B cell (primary cell): ENCODE results near the gene RGSL1. TPM values are rescaled to one million over a fixed set of nuclear protein-coding genes. Genes with fewer than 3 reads are reported as not detected.

Experiments used
- ATAC-seq: fragments of 200-7000 bp; cut with Tn5 transposase; one replicate; pipeline ENCODE4 v1.10.0; 2021; ENCODE audit warnings: low read depth, mild to moderate bottlenecking, moderate number of reproducible peaks, moderate library complexity
- CTCF ChIA-PET: fragments of 350-600 bp; sonication (Branson Sonifier 250); formaldehyde crosslinking; loops from one replicate; lab custom pipeline; 2021; ENCODE audit warnings: antibody characterized with exemption, inconsistent platforms; lab: Charles Lee
- POLR2A ChIA-PET: fragments of 350-600 bp; sonication (Branson Sonifier 250); formaldehyde crosslinking; loops from one replicate; lab custom pipeline; 2021; ENCODE audit warnings: antibody characterized with exemption; lab: Charles Lee
- DNase-seq: peaks from one replicate; pipeline ENCODE4 v3.0.0; 2013
- H2AFZ ChIP-seq: 2 replicates; pipeline ENCODE4 v1.6.1; 2012; ENCODE audit warnings: mild to moderate bottlenecking, low read depth, low read length; ENCODE audit not compliant: insufficient read depth, poor library complexity, severe bottlenecking
- H3K27ac ChIP-seq, 2 donors: 1 replicate in 1 of 2; 2 replicates in 1 of 2; pipeline ENCODE4 v1.5.1; 2012 to 2013; ENCODE audit warnings: low read length in 2 of 2, mild to moderate bottlenecking in 2 of 2, moderate library complexity in 1 of 2
- H3K27me3 ChIP-seq, 4 experiments: fragments of 200-600 bp in 1 of 4; sonication (generic) in 1 of 4; replicated peaks in 1 of 4; 1 replicate in 2 of 4; 2 replicates in 2 of 4; pipeline versions ENCODE4 v1.6.1 to v1.7.0; 2013 to 2016; ENCODE audit warnings: low read length in 3 of 4, mild to moderate bottlenecking in 2 of 4, mixed read lengths in 1 of 4, moderate library complexity in 1 of 4; ENCODE audit not compliant: insufficient read depth in 4 of 4, control insufficient read depth in 3 of 4; ENCODE audit errors: control extremely low read depth in 1 of 4
- H3K36me3 ChIP-seq, 2 experiments: replicated peaks in 1 of 2; 1 replicate in 1 of 2; 2 replicates in 1 of 2; pipeline versions ENCODE4 v1.6.1 to v1.7.1; 2013; ENCODE audit warnings: low read length in 1 of 2; ENCODE audit not compliant: insufficient read depth in 2 of 2, control insufficient read depth in 1 of 2; ENCODE audit errors: control extremely low read depth in 1 of 2, extremely low read depth in 1 of 2
- H3K4me1 ChIP-seq, 2 donors: fragments of 200-600 bp in 1 of 2; sonication (generic) in 1 of 2; 1 replicate in 1 of 2; 2 replicates in 1 of 2; pipeline versions ENCODE4 v1.5.1 to v1.6.1; 2013 to 2017; ENCODE audit warnings: low read length in 2 of 2; ENCODE audit not compliant: control insufficient read depth in 2 of 2, insufficient read depth in 2 of 2
- H3K4me2 ChIP-seq: replicated peaks from 2 replicates; pipeline ENCODE3; 2012; ENCODE audit warnings: mild to moderate bottlenecking, low read depth, low read length; ENCODE audit not compliant: poor library complexity, severe bottlenecking
- H3K4me3 ChIP-seq, 5 experiments: fragments of 200-600 bp in 1 of 5; sonication (generic) in 1 of 5; 1 replicate in 3 of 5; 2 replicates in 2 of 5; pipeline versions ENCODE4 v1.5.1 to v1.7.0; 2011 to 2016; ENCODE audit warnings: low read length in 4 of 5, mild to moderate bottlenecking in 4 of 5, low read depth in 2 of 5, control low read depth in 1 of 5, moderate library complexity in 1 of 5; ENCODE audit not compliant: insufficient read depth in 1 of 5; ENCODE audit errors: control extremely low read depth in 1 of 5, extremely low read depth in 1 of 5
- H3K79me2 ChIP-seq: fragments of 200-600 bp; sonication (generic); one replicate; pipeline ENCODE4 v1.6.0; 2016; ENCODE audit warnings: low read length; ENCODE audit not compliant: control insufficient read depth, insufficient read depth
- H3K9ac ChIP-seq: fragments of 200-600 bp; sonication (generic); 2 replicates; pipeline ENCODE4 v1.6.1; 2017; ENCODE audit warnings: mild to moderate bottlenecking, low read length, moderate library complexity
- H3K9me3 ChIP-seq, 3 donors: one replicate each; pipeline versions ENCODE4 v1.6.1 to v1.7.1; 2013; ENCODE audit warnings: low read length in 2 of 3; ENCODE audit not compliant: control insufficient read depth in 2 of 3, insufficient read depth in 1 of 3; ENCODE audit errors: control extremely low read depth in 1 of 3
- H4K20me1 ChIP-seq: 2 replicates; pipeline ENCODE4 v1.6.0; 2012; ENCODE audit warnings: mild to moderate bottlenecking, low read length; ENCODE audit not compliant: insufficient read depth, control insufficient read depth, poor library complexity, severe bottlenecking
- H3K27ac Mint-ChIP-seq: one replicate; pipeline ENCODE4 v1.8.0; 2021; ENCODE audit warnings: mixed read lengths
- H3K27me3 Mint-ChIP-seq: one replicate; pipeline ENCODE4 v1.8.0; 2021; ENCODE audit warnings: mixed read lengths
- H3K4me1 Mint-ChIP-seq: one replicate; pipeline ENCODE4 v1.8.0; 2021; ENCODE audit warnings: mixed read lengths
- H3K4me3 Mint-ChIP-seq: one replicate; pipeline ENCODE4 v1.8.0; 2021; ENCODE audit warnings: mixed read lengths
- H3K9me3 Mint-ChIP-seq: one replicate; pipeline ENCODE4 v1.8.0; 2022; ENCODE audit warnings: mixed read lengths; ENCODE audit not compliant: insufficient read depth
- CTCF ChIP-seq: fragments of 200-600 bp; IDR thresholded peaks from one replicate; pipeline ENCODE4 v1.8.0; 2022; ENCODE audit warnings: antibody characterized with exemption, mild to moderate bottlenecking
- EZH2 ChIP-seq: IDR thresholded peaks from 2 replicates; pipeline ENCODE4 v1.6.1; 2012; ENCODE audit warnings: borderline replicate concordance, low read depth, mild to moderate bottlenecking, moderate library complexity, low read length; ENCODE audit not compliant: insufficient read depth, poor library complexity, severe bottlenecking
- WGBS: methylation state at CpG from one replicate; pipeline ENCODE4 v1.1.5; 2013; ENCODE audit warnings: missing lambda C conversion rate; ENCODE audit not compliant: insufficient coverage; 5-methylcytosine and 5-hydroxymethylcytosine counted together
- intact Hi-C: fragments of 100-400 bp; cut with micrococcal nuclease; formaldehyde crosslinking; loops from one replicate; pipeline ENCODE4 v1.10.0; 2022
- polyA plus RNA-seq: library from polyadenylated mRNA; depleted of rRNA; stranded (reverse); fragments of >200 nt; gene quantifications from 2 replicates; pipeline ENCODE4 v1.2.3, GENCODE V29; 2012
- total RNA-seq, 2 donors: library from RNA; stranded (reverse); fragments of 120-200 nt in 1 of 2; gene quantifications; 1 replicate in 1 of 2; 2 replicates in 1 of 2; pipeline versions ENCODE4 v1.2.3 to v1.2.4, GENCODE V29; 2013 to 2022

The RGSL1 gene
- total and polyA plus RNA-seq, 2 donors (not counting 1 experiment from before 2014, with no cell fraction given): not detected

GRCh38 chr1:182587666-182588499, 137.9 kb downstream of the RGSL1 start:
- H3K9me3 Mint-ChIP-seq: no peaks in the 10 kb centered on the region
- H3K4me1 Mint-ChIP-seq: peaks cover 49% of the 10 kb centered on the region
- peak overlapping the region; percentile 97 for H3K9ac ChIP-seq
- H3K4me3 Mint-ChIP-seq: peak overlapping the region; percentile 99
- H3K9me3 ChIP-seq: peaks cover 0 to 5% (median 1%) of the 10 kb centered on the region in 3 donors
- DNase-seq (no peak), ATAC-seq (no peak)
- 40% methylated on average over 1 of the region's 4 CpGs for WGBS
- H3K4me2 ChIP-seq: peak overlapping the region; percentile 87
- POLR2A ChIA-PET: interaction anchor here (0.5 to 1.4 kb wide), 8 partner anchors 11 to 295 kb away, joined by 3 to 4 read pairs (median 3); partner anchors contain the start of gene GLUL
- H4K20me1 ChIP-seq: peaks cover 5% of the 10 kb centered on the region
- peaks cover 46% of the 10 kb centered on the region for H3K79me2 ChIP-seq
- TF ChIP-seq EZH2 (no peak), CTCF (no peak)
- CTCF ChIA-PET: interaction anchor here (1.0 to 24.5 kb wide), 8 partner anchors 9 to 199 kb away, joined by 3 to 989 read pairs (median 5); partner anchors contain the start of gene NPL
- H3K27me3 ChIP-seq: no peaks in the 10 kb centered on the region
- peak overlapping the region; percentile 86 for H2AFZ ChIP-seq
- H3K27ac ChIP-seq: peak overlapping the region; percentile 94 to 98
- peaks cover 0 to 23% of the 10 kb centered on the region in 2 experiments for H3K36me3 ChIP-seq
- H3K4me1 ChIP-seq: peaks cover 28 to 32% of the 10 kb centered on the region in 2 donors
- intact Hi-C loops: loop anchor here (2.0 kb wide), 2 partner anchors 17 to 103 kb away; no protein-coding TSS in a partner anchor
- peak overlapping the region; percentile 99 for H3K27ac Mint-ChIP-seq
- peak overlapping the region; percentile 68 to 100 (median 82) for H3K4me3 ChIP-seq
- no peaks in the 10 kb centered on the region for H3K27me3 Mint-ChIP-seq
